Thymus (tissue), 11 donors: Measurements from ENCODE around the gene KDM5B. TPM values are rescaled to one million over a fixed set of nuclear protein-coding genes. Genes with fewer than 3 reads are reported as not detected.
"Not testable (repeated sequence)": the region's sequence is repeated elsewhere in the genome, so short reads cannot be mapped to it uniquely, and the experiment has no call there.

ENCODE experiments used
- DNase-seq, 9 donors: peaks; one replicate each; pipeline ENCODE4 v3.0.0-alpha.2; 2013; ENCODE audit warnings: low spot score in 9 of 9, low read depth in 6 of 9, missing footprints in 1 of 9
- H3K27ac ChIP-seq, 2 donors: one replicate each; pipeline ENCODE4 v1.5.1; 2013; ENCODE audit warnings: control low read depth in 1 of 2, low read depth in 1 of 2, low read length in 1 of 2, mild to moderate bottlenecking in 1 of 2, moderate library complexity in 1 of 2
- H3K27me3 ChIP-seq, 2 donors: one replicate each; pipeline ENCODE4 v1.5.1; 2013; ENCODE audit warnings: low read length in 1 of 2; ENCODE audit not compliant: control insufficient read depth in 2 of 2, insufficient read depth in 1 of 2
- H3K36me3 ChIP-seq, 2 donors: one replicate each; pipeline ENCODE4 v1.5.1; 2013; ENCODE audit warnings: low read length in 1 of 2, mild to moderate bottlenecking in 1 of 2, moderate library complexity in 1 of 2; ENCODE audit not compliant: control insufficient read depth in 2 of 2, insufficient read depth in 2 of 2
- H3K4me1 ChIP-seq, 2 donors: one replicate each; pipeline ENCODE4 v1.5.1; 2013; ENCODE audit warnings: low read length in 2 of 2; ENCODE audit not compliant: control insufficient read depth in 2 of 2, insufficient read depth in 2 of 2
- H3K4me3 ChIP-seq, 2 donors: one replicate each; pipeline ENCODE4 v1.5.1; 2013; ENCODE audit warnings: low read length in 2 of 2, control low read depth in 1 of 2, mild to moderate bottlenecking in 1 of 2
- H3K9me3 ChIP-seq, 2 donors: one replicate each; pipeline ENCODE4 v1.5.1; 2013; ENCODE audit warnings: low read length in 1 of 2, mild to moderate bottlenecking in 1 of 2; ENCODE audit not compliant: control insufficient read depth in 2 of 2, insufficient read depth in 1 of 2
- WGBS: extraction: QIAGEN DNeasy Blood & Tissue Kit; methylation state at CpG from one replicate; pipeline ENCODE4 v1.1.7; 2013; 5-methylcytosine and 5-hydroxymethylcytosine counted together
- polyA plus RNA-seq: library from polyadenylated mRNA; stranded (reverse); fragments of 200-250 nt; gene quantifications from one replicate; pipeline ENCODE4 v1.2.3, GENCODE V29; 2013
- total RNA-seq: library from RNA; stranded (reverse); fragments of 120-200 nt; gene quantifications from one replicate; pipeline ENCODE4 v1.2.4, GENCODE V29; 2013
- donor health status: healthy.

The KDM5B gene
- total and polyA plus RNA-seq, 2 donors, result 32.0 to 37.6 TPM

- Histone ChIP-seq H3K27ac (no peak overlapping the region), H3K36me3 (no peaks in the 10 kb centered on the region), H3K4me3 (no peak overlapping the region), H3K27me3 (no peaks in the 10 kb centered on the region), H3K9me3 (no peaks in the 10 kb centered on the region), H3K4me1 (no peaks in the 10 kb centered on the region)
- DNase-seq, result no peak
- 93% methylated on average over 6 of the region's 6 CpGs for WGBS
Observed at GRCh38 chr1:202844935-202845334, 36.7 kb upstream of the KDM5B start.

- 96% methylated on average over 5 of the region's 5 CpGs for WGBS
- Histone ChIP-seq H3K36me3 (no peaks in the 10 kb centered on the region), H3K4me1 (no peaks in the 10 kb centered on the region), H3K27me3 (no peaks in the 10 kb centered on the region), H3K4me3 (no peak overlapping the region), H3K9me3 (no peaks in the 10 kb centered on the region), H3K27ac (no peak overlapping the region)
- no peak for DNase-seq
Observed at GRCh38 chr1:202844259-202844658, 36.0 kb upstream of the KDM5B start.

DNA sequence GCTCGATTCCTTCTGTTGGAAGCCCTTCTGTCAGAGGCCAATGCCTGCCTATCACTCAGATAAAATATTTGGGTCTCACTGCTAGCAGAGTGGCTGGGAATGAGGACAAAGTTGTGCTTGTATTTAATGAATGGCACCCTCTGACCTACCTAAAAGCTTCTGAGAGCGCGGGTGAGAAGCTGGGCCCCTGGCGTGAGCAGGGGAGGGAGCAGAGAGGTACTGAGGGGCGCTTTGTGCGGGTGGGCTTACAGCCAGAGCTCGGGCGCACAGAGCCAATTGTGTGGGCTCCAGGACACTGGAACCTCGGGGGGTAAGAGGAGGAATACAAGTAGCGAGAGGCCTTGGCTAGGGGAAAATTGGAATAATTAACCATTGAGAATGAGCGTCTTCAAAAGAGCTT lies 34.9 kb upstream of the KDM5B start:
- Histone ChIP-seq H3K9me3 (no peaks in the 10 kb centered on the region), H3K27me3 (no peaks in the 10 kb centered on the region), H3K36me3 (no peaks in the 10 kb centered on the region), H3K4me3 (no peak overlapping the region), H3K27ac (no peak overlapping the region), H3K4me1 (no peaks in the 10 kb centered on the region)
- WGBS, result 98% methylated on average over 11 of the region's 11 CpGs
- DNase-seq, result no peak

DNA sequence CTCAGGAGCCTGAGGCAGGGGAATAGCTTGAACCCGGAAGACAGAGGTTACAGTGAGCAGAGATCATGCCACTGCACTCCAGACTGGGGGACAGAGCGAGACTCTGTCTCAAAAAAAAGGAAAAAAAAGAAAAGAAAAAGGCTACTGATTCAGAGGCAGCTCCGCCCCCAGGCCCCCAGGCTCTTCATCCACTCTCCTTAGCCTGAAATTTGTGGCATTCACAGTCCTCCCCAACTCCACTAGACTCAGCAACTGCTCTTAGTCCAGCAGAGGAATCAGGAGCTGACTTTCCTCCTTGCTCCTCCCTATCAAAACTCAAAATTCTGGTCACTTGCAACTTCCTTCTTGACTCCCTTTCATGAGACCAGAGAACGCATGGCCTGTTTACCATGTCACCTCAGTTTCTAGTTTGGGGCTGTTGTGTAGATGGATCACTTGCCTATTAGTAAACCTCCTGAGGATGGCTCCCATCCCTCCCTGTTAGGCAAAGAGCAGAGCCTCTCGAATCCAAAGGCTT lies 29.6 kb upstream of the KDM5B start:
- DNase-seq, result no peak
- Histone ChIP-seq H3K4me1 (peaks cover 25 to 32% of the 10 kb centered on the region in 2 donors), H3K36me3 (no peaks in the 10 kb centered on the region), H3K27ac (no peak overlapping the region), H3K27me3 (no peaks in the 10 kb centered on the region), H3K4me3 (no peak overlapping the region), H3K9me3 (no peaks in the 10 kb centered on the region)
- 96% methylated on average over 5 of the region's 5 CpGs for WGBS

- no peaks in the 10 kb centered on the region for H3K36me3 ChIP-seq
- peaks cover 25 to 32% of the 10 kb centered on the region in 2 donors for H3K4me1 ChIP-seq
- no peaks in the 10 kb centered on the region for H3K9me3 ChIP-seq
- no peak for DNase-seq
- H3K4me3 ChIP-seq, result no peak overlapping the region
- no peaks in the 10 kb centered on the region for H3K27me3 ChIP-seq
- no peak overlapping the region for H3K27ac ChIP-seq
- 63% methylated on average over 5 of the region's 5 CpGs for WGBS
Observed at GRCh38 chr1:202836623-202837403, 28.6 kb upstream of the KDM5B start.

- 15% methylated on average over 3 of the region's 3 CpGs for WGBS
- no peaks in the 10 kb centered on the region for H3K27me3 ChIP-seq
- no peak overlapping the region for H3K27ac ChIP-seq
- no peaks in the 10 kb centered on the region for H3K9me3 ChIP-seq
- peak in 3 of 9 donors; percentile 32 to 59 (median 34) for DNase-seq
- H3K4me3 ChIP-seq, result no peak overlapping the region
- H3K36me3 ChIP-seq, result no peaks in the 10 kb centered on the region
- peaks cover 25 to 32% of the 10 kb centered on the region in 2 donors for H3K4me1 ChIP-seq
Observed at GRCh38 chr1:202835548-202836072, 27.4 kb upstream of the KDM5B start.

- 46% methylated on average over 10 of the region's 10 CpGs for WGBS
Observed at GRCh38 chr1:202834771-202835547, 26.7 kb upstream of the KDM5B start.

GRCh38 chr1:202831906-202832305 lies 23.7 kb upstream of the KDM5B start:
- Histone ChIP-seq H3K4me3 (no peak overlapping the region), H3K9me3 (no peaks in the 10 kb centered on the region), H3K27ac (no peak overlapping the region), H3K4me1 (peaks cover 20 to 29% of the 10 kb centered on the region in 2 donors), H3K36me3 (no peaks in the 10 kb centered on the region), H3K27me3 (no peaks in the 10 kb centered on the region)
- WGBS, result 77% methylated on average over 3 of the region's 3 CpGs
- DNase-seq, result no peak

More at GRCh38 chr1:202834771-202835547, 26.7 kb upstream of the KDM5B start:
- H3K4me3 ChIP-seq, result no peak overlapping the region
- no peaks in the 10 kb centered on the region for H3K36me3 ChIP-seq
- DNase-seq, result peak in 1 of 9 donors; percentile 33
- no peaks in the 10 kb centered on the region for H3K27me3 ChIP-seq
- H3K27ac ChIP-seq, result peak overlapping the region in 1 of 2 donors; percentile 8
- no peaks in the 10 kb centered on the region for H3K9me3 ChIP-seq
- H3K4me1 ChIP-seq, result peaks cover 25 to 32% of the 10 kb centered on the region in 2 donors

DNA sequence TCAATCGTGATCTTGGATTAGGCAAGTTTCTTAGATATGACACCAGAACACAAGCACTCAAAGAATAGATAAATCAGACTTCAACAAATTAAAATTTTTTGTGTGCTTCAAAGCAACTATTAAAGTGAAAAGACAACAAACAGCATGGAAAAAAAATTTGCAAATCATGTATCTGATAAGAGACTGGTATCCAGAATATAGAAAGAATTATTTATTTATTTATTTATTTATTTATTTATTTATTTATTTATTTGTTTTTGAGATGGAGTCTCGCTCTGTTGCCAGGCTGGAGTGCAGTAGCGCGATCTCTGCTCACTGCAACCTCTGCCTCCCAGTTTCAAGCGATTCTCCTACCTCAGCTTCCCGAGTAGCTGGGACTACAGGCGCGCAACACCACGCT lies 21.0 kb upstream of the KDM5B start:
- H3K9me3 ChIP-seq, H3K36me3 ChIP-seq, DNase-seq, H3K4me1 ChIP-seq, H3K27ac ChIP-seq, H3K4me3 ChIP-seq, H3K27me3 ChIP-seq: not testable (repeated sequence)
- WGBS, result 98% methylated on average over 9 of the region's 9 CpGs
